BE2C (cell line): Measurements from ENCODE around the gene LTBP4.
A peak's percentile ranks its signal among the peaks of the same experiment; 100 is the strongest.

Source experiments
- DNase-seq: peaks from one replicate; pipeline ENCODE4 v3.0.0-alpha.2; 2020
- H3K27me3 ChIP-seq: fragments of 250-450 bp; sonication (Bioruptor Pico); 2 replicates; pipeline ENCODE4 v1.5.1; 2020; ENCODE audit warnings: mild to moderate bottlenecking
- H3K36me3 ChIP-seq: fragments of 250-450 bp; sonication (Bioruptor Pico); 2 replicates; pipeline ENCODE4 v1.5.1; 2020; ENCODE audit warnings: mild to moderate bottlenecking
- H3K4me1 ChIP-seq: fragments of 250-450 bp; sonication (Bioruptor Pico); 2 replicates; pipeline ENCODE4 v1.5.1; 2020
- H3K4me3 ChIP-seq: 2 replicates; pipeline ENCODE4 v1.5.1; 2011; ENCODE audit warnings: low read depth, low read length
- H3K9me3 ChIP-seq: fragments of 250-450 bp; sonication (Bioruptor Pico); 2 replicates; pipeline ENCODE4 v1.5.1; 2020
- CTCF ChIP-seq: IDR thresholded peaks from 2 replicates; pipeline ENCODE4 v1.5.1; 2012; ENCODE audit warnings: mild to moderate bottlenecking, low read depth, low read length

LTBP4 gene

GRCh38 chr19:40592170-40592569 is 9.0 kb upstream of the LTBP4 start:
- Histone ChIP-seq H3K9me3 (no peaks in the 10 kb centered on the region), H3K36me3 (no peaks in the 10 kb centered on the region), H3K4me1 (peaks cover 10% of the 10 kb centered on the region), H3K27me3 (peaks cover under 1% of the 10 kb centered on the region), H3K4me3 (no peak overlapping the region)
- no peak for TF ChIP-seq CTCF
- no peak for DNase-seq

- no peak for DNase-seq
- no peaks in the 10 kb centered on the region for H3K9me3 ChIP-seq
- H3K4me1 ChIP-seq: peaks cover 15% of the 10 kb centered on the region
- peaks cover 17% of the 10 kb centered on the region for H3K27me3 ChIP-seq
- peak overlapping the region; percentile 20 for H3K4me3 ChIP-seq
- no peak for TF ChIP-seq CTCF
- no peaks in the 10 kb centered on the region for H3K36me3 ChIP-seq
Observed at GRCh38 chr19:40594255-40594654, 6.9 kb upstream of the LTBP4 start.

GRCh38 chr19:40594657-40595091 is 6.5 kb upstream of the LTBP4 start:
- TF ChIP-seq CTCF: no peak
- H3K4me1 ChIP-seq: peaks cover 15% of the 10 kb centered on the region
- peaks cover 21% of the 10 kb centered on the region for H3K27me3 ChIP-seq
- H3K4me3 ChIP-seq: peak overlapping the region; percentile 20
- DNase-seq: no peak
- no peaks in the 10 kb centered on the region for H3K36me3 ChIP-seq
- no peaks in the 10 kb centered on the region for H3K9me3 ChIP-seq

- Histone ChIP-seq H3K36me3 (no peaks in the 10 kb centered on the region), H3K27me3 (peaks cover 40% of the 10 kb centered on the region), H3K9me3 (no peaks in the 10 kb centered on the region), H3K4me1 (peaks cover 22% of the 10 kb centered on the region), H3K4me3 (no peak overlapping the region)
- peak; percentile 56 for DNase-seq
- no peak for TF ChIP-seq CTCF
Observed at GRCh38 chr19:40596608-40597328, 4.4 kb upstream of the LTBP4 start.

GRCh38 chr19:40597329-40597838 is 3.8 kb upstream of the LTBP4 start:
- peaks cover 16% of the 10 kb centered on the region for H3K4me1 ChIP-seq
- peaks cover 41% of the 10 kb centered on the region for H3K27me3 ChIP-seq
- H3K4me3 ChIP-seq: no peak overlapping the region; the same call in 1 of the 2 replicates
- H3K9me3 ChIP-seq: no peaks in the 10 kb centered on the region
- no peaks in the 10 kb centered on the region for H3K36me3 ChIP-seq
- no peak for TF ChIP-seq CTCF
- no peak for DNase-seq
